ENCODE data around the gene KDM6B.

Gene KDM6B

DNA sequence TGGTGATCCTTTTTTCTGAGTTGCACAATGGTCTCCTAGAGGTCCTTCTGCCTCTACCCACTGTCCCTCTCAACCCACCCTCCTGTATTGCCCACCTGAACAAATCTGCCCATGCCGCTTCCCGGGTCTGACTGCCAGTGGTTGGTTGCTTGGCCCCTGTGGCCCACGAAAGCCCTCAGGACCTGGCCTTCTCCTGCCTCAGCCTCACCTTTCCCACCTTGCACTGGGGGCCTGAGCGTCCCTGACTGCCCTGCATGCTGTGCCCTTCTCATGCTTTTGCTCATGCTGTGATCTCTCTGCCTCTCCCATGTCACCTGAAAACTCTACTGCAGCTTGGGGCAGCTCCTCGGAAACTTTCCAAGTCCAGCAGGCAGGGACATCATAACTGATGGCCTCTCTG lies 13.8 kb upstream of the KDM6B start:
- no peak for DNase-seq (ENCODE audit: low read depth)

DNA sequence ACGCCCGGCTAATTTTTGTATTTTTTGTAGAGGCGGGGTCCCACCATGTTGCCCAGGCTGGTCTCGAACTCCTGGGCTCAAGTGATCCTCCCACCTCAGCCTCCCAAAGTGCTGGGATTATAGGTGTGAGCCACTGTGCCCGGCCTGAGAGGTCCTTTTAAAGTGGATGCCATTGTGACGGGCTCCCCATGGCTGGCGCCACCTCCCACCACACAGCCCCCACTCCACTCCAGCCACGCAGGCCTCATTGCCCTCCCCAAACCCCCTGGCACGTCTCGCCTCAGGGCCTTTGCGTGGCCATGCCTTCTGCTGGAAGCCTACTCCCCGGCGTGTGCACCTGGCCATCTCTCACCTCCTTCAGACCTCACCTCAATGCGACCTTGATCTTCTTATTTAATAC lies 11.9 kb upstream of the KDM6B start:
- DNase-seq (ENCODE audit: low read depth) = no peak

DNA sequence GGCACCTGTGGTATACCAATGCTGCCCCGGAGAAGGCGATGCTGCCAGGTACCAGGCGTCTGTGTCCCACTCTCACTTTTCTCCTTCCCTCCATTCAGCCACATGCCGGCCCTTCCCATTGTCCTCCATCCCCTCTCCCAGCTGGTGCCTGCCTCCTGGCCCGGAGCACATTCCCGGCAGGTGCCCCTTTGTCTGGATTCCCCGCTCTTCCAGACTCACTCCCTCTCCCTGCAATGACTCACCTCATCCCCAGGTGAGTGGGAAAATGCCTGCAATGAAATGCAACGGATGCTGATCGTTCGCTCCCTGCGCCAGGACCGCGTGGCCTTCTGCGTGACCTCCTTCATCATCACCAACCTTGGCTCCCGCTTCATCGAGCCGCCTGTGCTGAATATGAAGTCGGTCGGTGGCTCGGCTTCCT lies 10.4 kb upstream of the KDM6B start:
- no peak for DNase-seq (ENCODE audit: low read depth)

DNA sequence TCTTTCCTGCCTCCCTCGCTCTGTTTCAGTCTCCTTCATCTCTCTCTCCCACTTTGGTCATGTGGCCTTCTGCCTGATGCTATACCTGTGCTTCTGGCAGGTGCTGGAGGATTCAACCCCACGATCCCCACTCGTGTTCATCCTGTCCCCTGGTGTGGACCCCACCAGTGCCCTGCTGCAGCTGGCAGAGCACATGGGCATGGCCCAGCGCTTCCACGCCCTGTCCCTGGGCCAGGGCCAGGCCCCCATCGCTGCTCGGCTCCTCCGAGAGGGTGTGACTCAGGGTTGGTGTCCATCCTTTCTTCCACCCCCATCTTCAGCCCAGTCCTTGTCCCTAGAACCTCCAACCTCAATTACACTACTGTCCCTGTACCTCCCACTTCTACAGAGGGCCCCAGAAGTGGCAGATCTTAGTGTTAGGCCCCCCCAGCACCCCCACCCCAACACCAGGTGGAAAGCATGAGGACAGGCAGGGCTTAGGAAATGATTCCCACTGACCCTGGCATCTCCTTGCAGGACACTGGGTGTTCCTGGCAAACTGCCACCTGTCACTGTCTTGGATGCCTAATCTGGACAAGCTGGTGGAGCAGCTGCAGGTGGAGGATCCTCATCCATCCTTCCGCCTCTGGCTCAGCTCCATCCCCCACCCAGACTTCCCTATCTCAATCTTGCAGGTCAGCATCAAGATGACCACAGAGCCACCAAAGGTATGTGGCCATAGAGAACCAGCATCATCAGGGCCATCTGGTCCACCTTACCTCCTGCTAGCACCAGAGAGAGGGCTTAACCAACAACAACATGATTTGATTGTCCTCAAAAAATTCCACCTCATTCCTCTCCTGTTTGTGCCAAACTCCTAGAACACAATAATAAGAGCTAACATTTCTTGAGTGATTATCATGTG lies 9.7 kb upstream of the KDM6B start:
- DNase-seq (ENCODE audit: low read depth) = no peak

DNA sequence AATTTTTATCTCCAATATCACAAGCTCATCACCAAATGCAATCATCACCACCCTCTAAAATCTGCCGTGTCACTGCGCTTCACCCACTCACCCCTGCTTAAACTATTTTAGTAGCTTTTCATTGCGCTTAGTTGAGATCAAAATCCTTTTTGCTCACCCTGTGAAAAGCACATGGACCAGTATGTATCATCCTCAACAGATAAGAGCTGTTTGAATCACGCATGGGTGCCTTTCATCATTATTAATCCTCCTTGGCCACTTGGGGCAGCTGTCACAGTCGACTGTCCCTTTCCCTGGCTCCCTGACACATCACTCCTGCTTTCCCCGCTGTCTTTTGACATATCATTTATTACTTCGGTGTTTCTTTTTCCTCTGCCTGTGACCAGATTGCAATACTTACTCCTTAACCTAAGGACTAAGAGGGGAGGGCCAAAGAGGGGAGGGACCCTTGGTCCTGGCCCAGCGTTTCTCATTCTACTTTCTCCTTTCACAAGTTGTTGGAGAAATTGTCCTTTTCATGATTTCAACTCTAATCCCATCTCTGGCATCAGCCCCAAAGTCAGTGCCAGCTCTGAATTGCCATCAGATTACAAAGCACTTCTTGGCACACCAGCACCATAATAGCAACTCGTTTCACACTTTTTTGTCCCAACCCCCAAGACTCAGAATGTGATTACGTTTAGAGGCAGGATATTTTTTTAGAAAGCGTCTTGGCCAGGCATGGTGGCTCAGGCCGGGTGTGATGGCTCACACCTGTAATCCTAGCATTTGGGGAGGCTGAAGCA lies 8.6 kb upstream of the KDM6B start:
- DNase-seq (ENCODE audit: low read depth) = no peak

DNA sequence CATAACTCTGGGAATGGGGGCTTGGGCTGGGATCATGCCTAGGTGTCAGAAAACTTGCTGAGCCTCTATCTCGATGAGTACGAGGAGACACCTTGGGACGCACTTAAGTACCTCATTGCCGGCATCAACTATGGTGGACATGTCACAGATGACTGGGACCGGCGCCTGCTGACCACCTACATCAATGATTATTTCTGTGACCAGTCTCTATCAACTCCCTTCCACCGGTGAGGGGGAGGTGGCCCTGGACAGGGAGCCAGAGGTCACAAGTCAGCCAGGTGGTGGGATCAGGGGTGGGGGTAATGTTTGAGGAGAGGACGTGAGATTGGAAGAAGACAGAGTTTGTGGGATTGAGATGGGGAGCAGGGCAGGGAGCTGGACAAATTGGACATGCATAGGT lies 3.4 kb upstream of the KDM6B start:
- no peak for DNase-seq (ENCODE audit: low read depth)

DNA sequence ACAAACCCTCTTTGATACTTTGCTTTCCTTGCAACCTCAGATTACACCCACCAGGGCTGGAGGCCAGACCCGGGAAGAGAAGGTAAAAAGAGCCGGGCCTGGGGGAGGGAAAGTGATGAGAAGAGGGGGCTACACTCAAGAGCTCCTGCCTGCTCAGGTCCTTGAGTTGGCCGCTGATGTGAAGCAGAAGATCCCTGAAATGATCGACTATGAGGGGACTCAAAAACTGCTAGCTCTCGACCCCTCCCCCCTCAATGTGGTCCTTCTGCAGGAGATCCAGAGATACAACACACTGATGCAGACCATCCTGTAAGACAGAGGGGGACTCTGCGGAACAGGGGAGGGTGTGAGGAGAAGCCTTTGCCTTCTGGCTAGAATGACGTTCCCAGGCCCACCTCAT lies 2.8 kb upstream of the KDM6B start:
- no peak for DNase-seq (ENCODE audit: low read depth)

DNA sequence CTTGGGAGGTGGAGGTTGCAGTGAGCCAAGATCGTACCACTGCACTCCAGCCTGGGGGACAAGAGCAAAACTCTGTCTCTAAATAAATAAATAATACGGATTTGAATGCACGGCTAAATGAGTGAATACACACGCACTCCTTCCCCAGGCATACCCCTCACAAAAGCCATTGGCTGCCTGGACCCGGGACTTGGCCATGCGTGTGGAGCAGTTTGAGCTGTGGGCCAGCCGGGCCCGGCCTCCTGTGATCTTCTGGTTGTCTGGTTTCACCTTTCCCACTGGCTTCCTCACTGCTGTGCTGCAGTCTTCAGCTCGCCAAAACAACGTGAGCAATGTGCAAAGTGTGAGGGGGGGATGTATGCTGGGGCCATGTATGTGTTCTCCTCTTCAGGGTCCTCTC lies 1.6 kb upstream of the KDM6B start:
- no peak for DNase-seq (ENCODE audit: low read depth)

DNA sequence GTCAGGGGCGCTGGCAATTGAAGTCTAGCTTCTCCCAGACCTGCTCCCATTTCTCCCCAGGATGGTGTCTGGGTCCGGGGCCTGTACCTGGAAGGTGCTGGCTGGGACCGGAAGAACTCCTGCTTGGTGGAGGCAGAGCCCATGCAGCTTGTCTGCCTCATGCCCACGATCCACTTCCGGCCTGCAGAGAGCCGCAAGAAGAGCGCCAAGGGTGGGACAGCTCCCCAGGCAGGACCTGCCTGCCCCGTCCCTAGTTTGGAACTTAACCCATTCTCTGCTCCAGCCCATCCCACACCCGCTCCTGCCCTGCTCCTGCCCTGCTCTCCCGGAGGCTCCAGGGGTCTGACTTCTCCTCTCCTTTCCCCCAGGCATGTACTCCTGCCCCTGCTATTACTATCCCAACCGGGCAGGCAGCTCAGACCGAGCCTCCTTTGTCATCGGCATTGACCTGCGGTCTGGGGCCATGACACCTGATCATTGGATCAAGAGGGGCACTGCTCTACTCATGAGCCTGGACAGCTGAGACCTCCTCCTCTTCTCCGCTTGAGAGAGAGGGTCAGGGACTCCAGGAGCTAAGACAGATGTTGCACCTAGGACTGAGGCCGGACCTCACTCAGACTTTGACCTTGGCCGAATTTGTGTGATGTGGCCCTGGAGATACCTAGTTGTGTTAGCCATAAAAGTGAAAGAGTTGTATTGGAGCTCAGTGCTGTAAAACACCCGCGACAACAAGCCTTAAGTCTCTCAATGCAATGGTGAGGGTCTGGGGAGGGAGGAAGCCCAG lies 814 bp upstream of the KDM6B start:
- DNase-seq (ENCODE audit: low read depth) = no peak

DNA sequence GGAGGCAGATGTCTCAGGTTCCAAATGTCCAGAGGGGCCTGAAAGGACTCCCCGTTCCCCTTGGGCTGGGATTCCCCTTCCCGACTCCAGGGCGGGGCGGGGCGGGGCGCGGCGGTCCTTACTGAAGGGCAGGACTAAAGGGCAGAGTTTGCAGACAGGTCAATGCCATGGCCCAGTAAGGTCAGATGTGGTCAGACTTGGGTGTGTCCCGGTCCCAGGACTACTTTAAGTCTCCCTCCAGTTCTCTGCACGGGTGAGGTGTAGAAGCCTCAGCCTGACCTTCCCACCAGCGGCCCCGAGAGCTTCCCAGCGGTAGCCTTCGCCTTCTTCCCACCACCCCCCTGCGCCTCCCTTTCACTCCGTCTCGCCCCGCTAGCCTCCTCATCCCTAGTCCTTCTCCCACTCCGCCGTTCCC lies 532 bp downstream of the KDM6B start:
- DNase-seq (ENCODE audit: low read depth) = no peak

DNA sequence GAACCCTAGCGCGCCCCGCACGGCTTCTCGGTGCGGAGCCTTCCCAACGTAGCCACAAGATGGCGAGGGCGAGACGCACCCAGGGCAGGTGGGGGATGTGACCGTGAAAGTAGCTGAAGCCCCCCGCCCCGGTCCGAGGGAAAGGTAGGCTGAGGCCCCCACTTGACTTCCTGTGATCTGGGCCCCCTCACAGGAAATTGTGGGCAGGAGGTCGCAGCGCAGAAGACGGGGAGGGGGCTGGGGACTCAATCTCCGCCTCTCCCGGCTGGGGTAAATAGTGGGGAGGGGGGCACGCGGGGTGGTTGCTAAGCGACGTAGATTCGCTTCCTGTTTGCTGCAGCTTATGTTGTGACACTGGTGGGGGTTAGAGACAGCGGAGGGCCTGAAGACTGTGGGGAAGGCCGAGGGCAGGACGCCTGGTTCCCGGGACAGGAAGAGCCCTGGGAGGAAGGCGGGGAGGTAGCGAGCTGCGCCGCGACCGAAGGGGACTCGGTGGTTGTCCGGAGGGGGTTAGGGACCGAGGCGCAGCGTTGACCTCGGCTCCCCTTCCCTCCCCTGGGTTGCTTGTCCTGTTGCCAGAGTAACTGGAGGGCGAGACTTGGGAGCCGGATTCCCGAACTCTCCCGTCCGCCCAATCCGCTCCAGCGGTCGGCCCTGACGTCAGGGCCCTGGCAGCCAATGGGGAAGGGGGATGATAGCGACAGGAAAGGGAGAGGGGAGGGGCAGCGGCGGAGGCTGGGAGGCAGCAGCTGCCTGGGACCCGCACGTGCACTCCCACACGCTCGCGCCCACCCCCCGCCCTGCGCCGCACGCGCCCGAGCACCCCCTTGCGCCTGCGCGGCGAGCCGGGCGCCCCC lies 1.2 kb downstream of the KDM6B start:
- DNase-seq (ENCODE audit: low read depth) = peak; percentile 88

DNA sequence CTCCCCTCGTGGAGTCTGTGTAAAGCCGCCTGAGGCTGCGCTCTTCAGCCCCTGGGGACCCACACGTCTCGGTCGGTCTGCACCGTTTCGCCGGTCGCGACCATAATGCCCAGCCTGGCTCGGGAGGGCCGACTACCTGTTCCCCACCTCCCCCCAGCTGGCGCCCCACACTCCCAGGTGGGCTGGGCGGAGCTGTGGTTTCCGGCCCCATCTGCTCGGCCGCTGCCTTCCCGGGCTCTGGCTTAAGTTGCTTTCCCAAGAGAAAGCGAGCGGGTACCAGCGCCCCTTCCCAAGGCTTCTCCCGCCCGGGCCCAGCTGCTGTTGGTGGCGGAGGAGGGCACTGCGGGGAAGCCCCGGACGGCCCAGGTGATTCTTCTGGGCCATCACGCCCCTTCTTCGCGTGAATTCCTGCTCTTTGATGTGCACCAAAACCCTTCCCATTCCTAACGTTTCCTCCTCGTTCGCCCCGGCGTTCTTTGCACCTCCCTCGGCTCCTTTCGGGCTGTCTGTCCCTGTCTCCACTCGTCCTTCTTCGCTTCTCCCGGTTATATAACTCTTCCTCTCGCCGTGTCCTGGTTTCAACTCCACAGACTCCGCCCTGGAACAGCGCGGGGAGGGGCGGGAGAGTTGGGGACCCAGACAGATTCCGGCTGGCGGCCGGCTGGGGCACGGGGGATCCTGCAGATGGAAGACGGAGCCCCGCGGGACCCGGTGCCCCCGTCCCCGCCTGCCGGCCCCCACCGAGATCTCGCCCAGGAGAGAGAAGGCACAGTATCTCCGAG lies 2.0 kb downstream of the KDM6B start:
- DNase-seq (ENCODE audit: low read depth) = peak; percentile 39

DNA sequence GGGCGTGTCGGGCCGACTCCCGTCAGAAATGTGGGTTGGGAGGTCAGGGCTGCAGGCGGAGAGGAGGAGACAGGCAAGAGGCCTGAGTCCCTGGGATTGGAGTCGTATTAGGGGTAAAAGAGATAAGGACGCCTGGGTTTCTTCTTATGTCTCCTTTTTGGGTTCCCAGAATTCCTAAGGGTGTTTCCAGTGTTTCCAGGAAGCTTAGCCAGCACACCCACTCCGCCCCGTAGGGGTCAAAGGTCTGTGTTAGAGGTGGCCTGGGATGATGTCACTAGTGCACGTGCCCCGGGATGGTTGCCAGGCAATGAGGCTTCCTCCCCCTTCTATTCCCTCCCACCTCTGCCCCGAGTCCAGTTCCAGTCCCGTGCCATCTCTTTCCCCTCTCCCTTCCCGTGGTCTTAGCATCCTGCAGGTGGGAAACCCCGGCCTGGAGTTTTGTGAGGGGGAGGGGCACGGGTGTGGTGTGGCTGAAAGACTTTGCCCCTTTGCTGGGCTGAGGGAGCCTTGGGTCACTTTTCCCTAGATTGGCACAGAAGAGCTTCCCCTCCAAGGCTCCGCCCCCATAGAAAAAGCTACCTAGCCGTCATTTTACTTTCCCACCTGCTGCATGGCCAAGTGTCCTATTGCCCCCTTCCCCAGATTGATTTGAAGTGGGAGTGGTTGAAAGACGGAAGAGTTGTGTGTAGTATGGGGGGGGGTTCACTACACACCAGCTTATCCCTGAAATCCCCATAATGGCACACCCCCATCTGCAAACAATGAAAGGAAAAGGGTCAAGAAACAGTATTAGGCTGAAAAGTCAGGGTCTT lies 2.8 kb downstream of the KDM6B start:
- peak; percentile 60 for DNase-seq (ENCODE audit: low read depth)

DNA sequence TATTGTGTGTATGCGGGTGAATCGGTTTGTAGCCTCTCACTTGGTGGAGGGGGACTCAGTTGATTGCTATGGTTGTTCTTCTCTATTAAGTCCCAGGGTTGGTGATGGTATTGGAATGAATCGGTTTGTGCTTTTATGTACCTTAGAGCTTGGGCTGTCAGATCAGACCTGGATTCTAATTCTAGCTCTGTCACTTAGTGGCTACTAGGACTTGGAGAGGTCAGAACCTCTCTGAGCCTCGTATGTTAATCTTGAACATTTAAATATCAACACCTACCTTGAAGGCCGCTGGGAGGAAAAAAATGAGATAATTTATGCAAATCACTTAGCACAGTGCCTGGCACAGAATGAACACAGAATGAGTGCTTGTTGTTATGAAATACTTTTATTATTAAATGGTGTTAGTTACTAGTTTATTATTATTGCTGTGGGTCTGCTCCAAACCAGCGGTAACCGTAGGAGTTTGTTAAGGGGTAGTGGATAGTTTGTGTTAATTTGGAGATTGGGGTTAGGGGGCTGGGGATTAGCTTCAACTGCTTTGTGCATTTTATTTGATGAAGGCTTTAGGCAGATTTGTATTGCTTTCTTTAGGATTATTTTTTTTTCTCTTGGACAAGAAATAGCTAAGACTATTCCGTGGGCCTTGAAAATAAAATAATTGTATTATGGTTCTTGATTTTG lies 3.5 kb downstream of the KDM6B start:
- no peak for DNase-seq (ENCODE audit: low read depth)

DNA sequence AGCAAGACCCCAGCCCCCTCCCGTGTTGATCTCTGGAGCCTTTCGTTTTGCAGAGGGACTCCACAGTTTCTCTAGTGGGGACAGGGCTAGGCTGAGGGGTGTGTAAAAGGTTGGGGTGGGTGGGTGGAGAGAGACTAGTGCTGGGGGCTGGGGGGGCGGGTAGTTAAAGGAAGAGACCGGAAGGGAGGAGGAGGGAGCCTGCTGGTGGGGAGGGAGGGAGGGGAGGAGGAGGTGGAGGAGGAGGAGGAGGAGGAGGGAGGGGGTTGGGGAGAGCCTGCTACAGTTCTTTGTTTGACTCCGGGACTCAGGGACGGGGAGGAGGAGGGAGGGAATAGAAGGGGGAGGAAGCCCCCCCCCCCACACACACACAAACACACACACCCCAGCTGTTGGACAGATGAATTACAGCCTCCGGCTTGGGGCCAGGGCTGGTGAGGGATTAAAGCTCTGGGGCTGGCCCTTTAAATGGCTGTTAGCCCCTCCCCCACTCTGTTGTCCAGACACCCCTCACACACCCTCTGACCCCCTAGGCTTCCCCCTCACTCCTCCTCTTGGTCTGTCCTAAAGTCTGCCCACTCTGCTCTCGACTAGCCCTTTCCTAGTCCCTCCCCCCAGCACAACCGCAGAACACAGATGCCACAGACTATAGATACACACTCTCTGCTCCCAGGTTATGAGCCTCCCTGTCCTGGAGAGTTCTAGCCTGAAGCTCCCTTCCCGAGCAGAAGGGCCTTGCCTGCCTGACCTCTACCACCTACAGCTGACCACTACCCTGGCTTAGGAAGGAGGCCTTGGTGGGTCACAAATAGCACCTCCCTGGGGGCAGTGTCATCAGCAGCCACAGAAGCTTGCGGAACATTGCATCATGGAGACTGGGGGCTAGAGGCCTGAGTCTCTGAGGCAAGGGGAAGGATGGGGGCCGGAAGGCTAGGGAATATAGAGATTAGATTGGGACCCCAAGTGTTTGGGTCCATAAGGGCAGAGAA lies 4.4 kb downstream of the KDM6B start:
- DNase-seq (ENCODE audit: low read depth) = peak; percentile 55

DNA sequence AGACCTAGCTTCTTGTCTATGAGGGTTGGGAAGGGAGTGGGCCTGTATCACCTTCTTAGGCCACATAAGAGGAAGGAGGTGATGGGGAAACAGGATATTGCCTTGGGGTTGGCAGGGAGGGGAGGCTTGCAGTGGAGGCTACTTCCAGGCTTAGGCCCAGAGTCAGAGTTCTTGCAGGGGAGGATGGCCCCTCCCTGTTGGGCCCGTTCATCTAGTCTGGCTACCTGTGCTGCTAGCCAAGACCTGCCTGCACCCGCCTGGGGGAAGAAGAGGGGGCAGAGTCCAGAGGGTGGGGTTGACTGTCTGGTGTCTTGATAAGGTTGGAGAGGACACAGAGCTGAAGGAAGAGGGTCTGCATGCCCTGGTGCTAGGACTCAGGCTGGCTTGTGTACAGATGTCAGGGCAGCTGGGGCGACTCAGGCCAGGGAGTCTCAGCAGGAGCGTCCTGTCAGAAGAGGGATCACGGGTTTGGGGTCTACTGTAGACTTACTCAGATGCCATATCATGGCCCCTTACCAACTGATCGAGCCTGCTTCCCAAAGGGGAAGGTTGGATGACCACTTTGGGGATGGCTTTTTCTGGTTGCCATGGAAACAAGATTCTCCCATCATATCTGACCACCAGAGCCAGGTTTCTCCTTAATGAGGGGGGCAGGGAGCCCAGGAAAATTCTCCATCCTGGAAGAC lies 5.3 kb downstream of the KDM6B start:
- DNase-seq (ENCODE audit: low read depth) = no peak

DNA sequence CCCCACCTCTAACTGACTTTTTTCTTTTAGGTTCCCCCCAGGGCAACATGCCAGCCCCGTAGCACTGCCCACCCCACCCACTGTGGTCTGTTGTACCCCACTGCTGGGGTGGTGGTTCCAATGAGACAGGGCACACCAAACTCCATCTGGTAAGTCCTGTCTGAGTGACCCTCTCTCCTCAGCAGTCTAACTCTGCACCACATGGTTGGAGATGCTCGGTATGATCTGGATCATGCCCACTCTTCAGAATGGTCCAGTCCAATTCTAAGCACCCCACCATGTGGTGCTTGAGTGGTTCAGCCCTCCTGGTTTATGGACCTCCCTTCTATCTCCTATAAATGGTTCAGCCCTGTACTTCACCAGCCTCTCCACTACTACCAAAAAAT lies 5.9 kb downstream of the KDM6B start:
- DNase-seq (ENCODE audit: low read depth) = no peak

Measured in stimulated activated CD4-positive, alpha-beta T cell treated with anti-CD3 and anti-CD28 coated beads, Interleukin-2, amount 100 ng/mL, for 4 hours (primary cell).